Keratinocyte (primary cell): ENCODE results near the gene STRIT1. TPM values are rescaled to one million over a fixed set of nuclear protein-coding genes. Genes with fewer than 3 reads are reported as not detected.

Experiments
- DNase-seq: peaks from one replicate; pipeline ENCODE4 v3.0.0-alpha.2; 2011; ENCODE audit warnings: low read depth, missing footprints, low spot score
- FAIRE-seq: peaks from 2 replicates; lab custom pipeline; 2011; peaks lifted over from hg19 to GRCh38; lab: Jason Lieb, UNC
- H2AFZ ChIP-seq: 2 replicates; pipeline ENCODE4 v1.6.0; 2012; ENCODE audit warnings: low read length, control low read depth, inconsistent platforms; ENCODE audit not compliant: control insufficient read depth
- H3K27ac ChIP-seq: 2 replicates; pipeline ENCODE4 v1.5.1; 2011; ENCODE audit warnings: low read length; ENCODE audit not compliant: control insufficient read depth, insufficient read depth
- H3K27me3 ChIP-seq: 3 replicates; pipeline ENCODE4 v1.6.0; 2011; ENCODE audit warnings: low read length; ENCODE audit not compliant: control insufficient read depth, insufficient read depth; ENCODE audit errors: extremely low read depth
- H3K36me3 ChIP-seq, 2 experiments: 2 replicates in 1 of 2; 3 replicates in 1 of 2; pipeline ENCODE4 v1.5.1; 2011; ENCODE audit warnings: low read length in 2 of 2, mild to moderate bottlenecking in 1 of 2; ENCODE audit not compliant: control insufficient read depth in 2 of 2, insufficient read depth in 2 of 2; ENCODE audit errors: extremely low read depth in 1 of 2
- H3K4me1 ChIP-seq: 3 replicates; pipeline ENCODE4 v1.5.1; 2011; ENCODE audit warnings: low read length; ENCODE audit not compliant: control insufficient read depth, insufficient read depth; ENCODE audit errors: extremely low read depth
- H3K4me2 ChIP-seq: 3 replicates; pipeline ENCODE4 v1.6.0; 2011; ENCODE audit warnings: low read depth, low read length; ENCODE audit not compliant: control insufficient read depth, insufficient read depth; ENCODE audit errors: extremely low read depth
- H3K4me3 ChIP-seq, 3 experiments: fragments of 200-600 bp in 1 of 3; sonication (generic) in 1 of 3; 2 replicates in 2 of 3; 3 replicates in 1 of 3; pipeline ENCODE4 v1.5.1; 2011 to 2016; ENCODE audit warnings: low read length in 3 of 3, mild to moderate bottlenecking in 3 of 3, control low read depth in 2 of 3, inconsistent platforms in 1 of 3, low read depth in 1 of 3, mixed read lengths in 1 of 3, mixed run types in 1 of 3, moderate library complexity in 1 of 3; ENCODE audit not compliant: control insufficient read depth in 2 of 3, insufficient read depth in 2 of 3; ENCODE audit errors: extremely low read depth in 1 of 3
- H3K79me2 ChIP-seq: 2 replicates; pipeline ENCODE4 v1.6.0; 2012; ENCODE audit warnings: low read length; ENCODE audit not compliant: control insufficient read depth, insufficient read depth
- H3K9ac ChIP-seq: 3 replicates; pipeline ENCODE4 v1.6.0; 2011; ENCODE audit warnings: low read length; ENCODE audit not compliant: control insufficient read depth, insufficient read depth; ENCODE audit errors: extremely low read depth
- H3K9me1 ChIP-seq: 3 replicates; pipeline ENCODE4 v1.6.0; 2011; ENCODE audit warnings: low read length; ENCODE audit not compliant: control insufficient read depth, insufficient read depth; ENCODE audit errors: extremely low read depth
- H3K9me3 ChIP-seq: 2 replicates; pipeline ENCODE4 v1.5.1; 2012; ENCODE audit warnings: low read depth, low read length; ENCODE audit not compliant: control insufficient read depth
- H4K20me1 ChIP-seq: 3 replicates; pipeline ENCODE4 v1.6.0; 2011; ENCODE audit warnings: low read length; ENCODE audit not compliant: control insufficient read depth, insufficient read depth; ENCODE audit errors: extremely low read depth
- CTCF ChIP-seq, 3 experiments: IDR thresholded peaks in 1 of 3; conservative IDR thresholded peaks in 1 of 3; optimal IDR thresholded peaks in 1 of 3; 2 replicates in 2 of 3; 3 replicates in 1 of 3; pipeline versions ENCODE3 to v1.5.1; 2011; ENCODE audit warnings: low read length in 3 of 3, mild to moderate bottlenecking in 3 of 3, moderate library complexity in 2 of 3, control low read depth in 1 of 3, inconsistent platforms in 1 of 3; ENCODE audit not compliant: insufficient read depth in 2 of 3; ENCODE audit errors: extremely low read depth in 1 of 3
- EZH2 ChIP-seq: IDR thresholded peaks from one replicate; pipeline ENCODE4 v1.6.1; 2012; ENCODE audit warnings: inconsistent platforms, mild to moderate bottlenecking, low read length, moderate library complexity
- dilution Hi-C: fragments of 300-500 bp; cut with MboI; formaldehyde crosslinking; loops from one replicate; pipeline ENCODE4 v1.7.0; 2020; ENCODE audit warnings: low sequenced_read_pairs; ENCODE audit not compliant: extremely low pct_ligation_motif_present
- polyA plus RNA-seq, 5 experiments: library from polyadenylated mRNA; depleted of rRNA in 3 of 5; stranded (reverse) in 3 of 5; stranded (forward) in 1 of 5; unstranded in 1 of 5; fragments of >200 nt; gene quantifications; 1 replicate in 1 of 5; 2 replicates in 3 of 5; 3 replicates in 1 of 5; pipeline versions ENCODE4 v1.2.1 to v1.2.3, GENCODE V29; 2011 to 2012; ENCODE audit warnings: missing spikeins in 2 of 5, low read depth in 1 of 5, low replicate concordance in 1 of 5

Gene STRIT1
- polyA plus RNA-seq, 1 donor (not counting 4 experiments of a cell fraction or from before 2014, with no cell fraction given): not detected

GRCh38 chr3:155326901-155327300, 33.4 kb upstream of the STRIT1 start:
- Histone ChIP-seq H3K27me3 (no peaks in the 10 kb centered on the region), H3K4me1 (no peaks in the 10 kb centered on the region), H3K79me2 (no peaks in the 10 kb centered on the region), H3K9me3 (no peaks in the 10 kb centered on the region), H3K9ac (no peak overlapping the region), H3K9me1 (no peaks in the 10 kb centered on the region), H2AFZ (no peak overlapping the region), H3K4me2 (no peak overlapping the region), H4K20me1 (no peaks in the 10 kb centered on the region), H3K36me3 (no peaks in the 10 kb centered on the region), H3K4me3 (no peak overlapping the region), H3K27ac (no peak overlapping the region)
- FAIRE-seq (no peak), DNase-seq (no peak)
- dilution Hi-C loops: loop anchor here (25.0 kb wide), 1 partner anchor 540 kb away; no protein-coding TSS in a partner anchor
- TF ChIP-seq CTCF (optimal IDR thresholded peaks at IDR 0.05 in 1 of 3, IDR thresholded peaks at IDR 0.05 in 1 of 3, conservative IDR thresholded peaks at IDR 0.05 in 1 of 3; ENCODE audit: extremely low read depth in 1 of 3, insufficient read depth in 2 of 3, low read length in 3 of 3): no peak
- no peak for TF ChIP-seq EZH2

- DNase-seq: no peak
- dilution Hi-C loops: loop anchor here (25.0 kb wide), 1 partner anchor 539 kb away; no protein-coding TSS in a partner anchor
- H3K36me3 ChIP-seq: no peaks in the 10 kb centered on the region
- no peaks in the 10 kb centered on the region for H3K9me1 ChIP-seq
- no peak overlapping the region for H2AFZ ChIP-seq
- H3K4me1 ChIP-seq: no peaks in the 10 kb centered on the region
- H3K4me3 ChIP-seq: no peak overlapping the region
- H3K4me2 ChIP-seq: no peak overlapping the region
- no peak for FAIRE-seq
- no peaks in the 10 kb centered on the region for H4K20me1 ChIP-seq
- H3K27me3 ChIP-seq: no peaks in the 10 kb centered on the region
- H3K9me3 ChIP-seq: no peaks in the 10 kb centered on the region
- no peaks in the 10 kb centered on the region for H3K79me2 ChIP-seq
- no peak overlapping the region for H3K27ac ChIP-seq
- TF ChIP-seq CTCF (optimal IDR thresholded peaks at IDR 0.05 in 1 of 3, IDR thresholded peaks at IDR 0.05 in 1 of 3, conservative IDR thresholded peaks at IDR 0.05 in 1 of 3; ENCODE audit: extremely low read depth in 1 of 3, insufficient read depth in 2 of 3, low read length in 3 of 3): no peak
- TF ChIP-seq EZH2: no peak
- H3K9ac ChIP-seq: no peak overlapping the region
These were observed 32.8 kb upstream of the STRIT1 start for GRCh38 chr3:155326244-155326643.
